Gastrocnemius medialis (tissue), 4 donors: Measurements from ENCODE around the gene ACSL5.

Experiments used
- POLR2A ChIP-seq, 2 donors: fragments of 450-650 bp; IDR thresholded peaks; one replicate each; pipeline ENCODE4 v1.6.1; 2017; ENCODE audit warnings: antibody characterized with exemption in 2 of 2, mild to moderate bottlenecking in 2 of 2, moderate library complexity in 2 of 2
- TF ChIP-seq, protein P1 (sequence below), 5 experiments: fragments of 450-650 bp in 3 of 5; fragments of 200-600 bp in 2 of 5; sonication (generic) in 2 of 5; IDR thresholded peaks in 4 of 5; conservative IDR thresholded peaks in 1 of 5; 1 replicate in 4 of 5; 2 replicates in 1 of 5; pipeline ENCODE4 v1.5.1; 2016 to 2019; ENCODE audit warnings: antibody characterized with exemption in 5 of 5, mild to moderate bottlenecking in 3 of 5, moderate library complexity in 3 of 5

DNA sequence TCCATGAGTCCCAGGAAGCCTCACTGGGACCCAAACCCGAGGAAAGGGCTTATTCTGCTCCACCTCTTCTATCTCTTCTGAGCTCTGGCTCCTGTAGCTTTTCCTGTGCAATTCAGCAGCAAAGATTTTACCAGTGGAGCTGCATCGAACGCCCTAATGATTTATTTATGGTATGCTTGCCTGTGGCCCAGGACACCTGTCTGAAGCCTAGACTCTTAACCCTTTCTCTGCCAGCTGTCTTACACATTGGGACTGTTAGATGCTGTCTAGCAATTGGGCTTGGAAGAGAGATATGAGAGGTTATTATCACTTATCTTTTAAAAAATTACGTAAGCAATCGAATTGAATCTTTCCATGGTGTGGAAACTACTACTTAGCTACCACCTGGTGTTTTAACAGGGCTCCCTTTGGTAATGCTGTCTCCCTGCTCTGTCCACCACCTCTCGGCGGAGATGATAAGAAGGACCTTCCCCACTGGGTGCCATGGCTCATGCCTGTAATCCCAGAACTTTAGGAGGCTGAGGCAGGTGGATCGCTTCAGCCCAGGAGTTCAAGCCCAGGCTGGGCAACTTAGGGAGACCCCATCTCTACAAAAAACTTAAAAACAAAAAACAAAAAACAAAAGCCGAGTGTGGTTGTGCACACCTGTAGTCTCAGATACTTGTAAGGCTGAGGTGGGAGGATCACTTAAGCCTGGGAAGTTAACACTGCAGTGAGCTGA lies 8.8 kb downstream of the ACSL5 start:
- TF ChIP-seq, protein P1, sequence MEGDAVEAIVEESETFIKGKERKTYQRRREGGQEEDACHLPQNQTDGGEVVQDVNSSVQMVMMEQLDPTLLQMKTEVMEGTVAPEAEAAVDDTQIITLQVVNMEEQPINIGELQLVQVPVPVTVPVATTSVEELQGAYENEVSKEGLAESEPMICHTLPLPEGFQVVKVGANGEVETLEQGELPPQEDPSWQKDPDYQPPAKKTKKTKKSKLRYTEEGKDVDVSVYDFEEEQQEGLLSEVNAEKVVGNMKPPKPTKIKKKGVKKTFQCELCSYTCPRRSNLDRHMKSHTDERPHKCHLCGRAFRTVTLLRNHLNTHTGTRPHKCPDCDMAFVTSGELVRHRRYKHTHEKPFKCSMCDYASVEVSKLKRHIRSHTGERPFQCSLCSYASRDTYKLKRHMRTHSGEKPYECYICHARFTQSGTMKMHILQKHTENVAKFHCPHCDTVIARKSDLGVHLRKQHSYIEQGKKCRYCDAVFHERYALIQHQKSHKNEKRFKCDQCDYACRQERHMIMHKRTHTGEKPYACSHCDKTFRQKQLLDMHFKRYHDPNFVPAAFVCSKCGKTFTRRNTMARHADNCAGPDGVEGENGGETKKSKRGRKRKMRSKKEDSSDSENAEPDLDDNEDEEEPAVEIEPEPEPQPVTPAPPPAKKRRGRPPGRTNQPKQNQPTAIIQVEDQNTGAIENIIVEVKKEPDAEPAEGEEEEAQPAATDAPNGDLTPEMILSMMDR (IDR thresholded peaks at IDR 0.05 in 4 of 5, conservative IDR thresholded peaks at IDR 0.05 in 1 of 5) = no peak
- TF ChIP-seq POLR2A (IDR thresholded peaks at IDR 0.05) = no peak
